Transverse colon (tissue), 4 donors: ENCODE results near the gene TAPBPL. TPM values are rescaled to one million over a fixed set of nuclear protein-coding genes. Genes with fewer than 3 reads are reported as not detected.

Experiments
- DNase-seq: peaks from one replicate; pipeline ENCODE4 v3.0.0-alpha.2; 2019
- H3K27ac ChIP-seq, 4 donors: fragments of 200-600 bp; sonication (generic); 2 replicates each; pipeline ENCODE4 v1.5.1; 2016 to 2018; ENCODE audit warnings: inconsistent platforms in 4 of 4
- H3K27me3 ChIP-seq: fragments of 200-600 bp; sonication (generic); 2 replicates; pipeline ENCODE4 v1.5.1; 2017; ENCODE audit warnings: inconsistent platforms
- H3K36me3 ChIP-seq, 4 donors: fragments of 200-600 bp; sonication (generic); 2 replicates each; pipeline ENCODE4 v1.5.1; 2017 to 2019; ENCODE audit warnings: inconsistent platforms in 4 of 4
- H3K4me1 ChIP-seq, 4 donors: fragments of 200-600 bp; sonication (generic); 2 replicates each; pipeline ENCODE4 v1.5.1; 2017 to 2020; ENCODE audit warnings: inconsistent platforms in 4 of 4
- H3K4me3 ChIP-seq, 4 donors: fragments of 200-600 bp; sonication (generic); 1 replicate in 1 of 4; 2 replicates in 3 of 4; pipeline versions ENCODE4 v1.5.1 to v1.6.1; 2017 to 2019; ENCODE audit warnings: inconsistent platforms in 4 of 4
- H3K9me3 ChIP-seq, 2 donors: fragments of 200-600 bp; sonication (generic); 2 replicates each; pipeline ENCODE4 v1.5.1; 2017 to 2019; ENCODE audit warnings: inconsistent platforms in 2 of 2
- CTCF ChIP-seq, 5 experiments: fragments of 200-600 bp in 3 of 5; fragments of 450-650 bp in 2 of 5; sonication (generic) in 3 of 5; IDR thresholded peaks; 1 replicate in 2 of 5; 2 replicates in 3 of 5; pipeline ENCODE4 v1.5.1; 2016 to 2017; ENCODE audit warnings: antibody characterized with exemption in 5 of 5, inconsistent platforms in 3 of 5, mild to moderate bottlenecking in 2 of 5, moderate library complexity in 1 of 5
- EP300 ChIP-seq: sonication (generic); formaldehyde crosslinking; IDR thresholded peaks from one replicate; pipeline ENCODE4 v1.6.1; 2017; ENCODE audit warnings: antibody characterized with exemption, low read depth
- POLR2A ChIP-seq: fragments of 450-650 bp; IDR thresholded peaks from one replicate; pipeline ENCODE4 v1.6.1; 2016; ENCODE audit warnings: antibody characterized with exemption, mild to moderate bottlenecking, moderate library complexity
- POLR2AphosphoS5 ChIP-seq, 3 donors: sonication (generic); formaldehyde crosslinking; IDR thresholded peaks; one replicate each; pipeline ENCODE4 v1.6.1; 2016; ENCODE audit warnings: antibody characterized with exemption in 3 of 3
- WGBS, 2 donors: methylation state at CpG; one replicate each; pipeline ENCODE4 v1.1.5; 2018; ENCODE audit warnings: low coverage in 1 of 2; 5-methylcytosine and 5-hydroxymethylcytosine counted together
- in situ Hi-C, 4 donors: fragments of 200-750 bp; cut with MboI; loops; one replicate each; pipeline versions ENCODE4 v1.15.0 to v1.15.1; 2017; ENCODE audit warnings: low sequenced_read_pairs in 3 of 4, low pct_ligation_motif_present in 1 of 4, low pct_unique_long_range_greater_than_20kb in 1 of 4
- intact Hi-C: fragments of 100-400 bp; cut with DNase I; formaldehyde crosslinking; loops from one replicate; pipeline ENCODE4 v1.15.1; 2023; ENCODE audit warnings: low total_unique reads
- total RNA-seq, 4 donors: library from RNA; depleted of rRNA; stranded (reverse); fragments of >200 nt; gene quantifications; one replicate each; pipeline ENCODE4 v1.1.0, GENCODE V29; 2016

The TAPBPL gene
- total RNA-seq, 4 donors from 2014 or later = 47.6 to 99.1 (median 79.3) TPM

GRCh38 chr12:6442836-6443235 is 9.0 kb upstream of the TAPBPL start:
- no peaks in the 10 kb centered on the region for H3K4me1 ChIP-seq
- H3K36me3 ChIP-seq = no peaks in the 10 kb centered on the region
- WGBS, 2 donors = 69 to 73% methylated on average over 5 to 9 of the region's 9 CpGs
- in situ Hi-C loops (loop anchor here in 1 of 4 donors (25.0 kb wide), 1 partner anchor 94 kb away; the partner anchor contains the start of gene GAPDH), intact Hi-C loops (no loop called here)
- peak overlapping the region; percentile 16 to 57 (median 49) for H3K27ac ChIP-seq
- H3K4me3 ChIP-seq = no peak overlapping the region
- H3K9me3 ChIP-seq = no peaks in the 10 kb centered on the region
- H3K27me3 ChIP-seq = no peaks in the 10 kb centered on the region
- DNase-seq = no peak
- no peak for TF ChIP-seq POLR2AphosphoS5 (IDR thresholded peaks at IDR 0.05)
- TF ChIP-seq POLR2A = no peak
- no peak for TF ChIP-seq CTCF (IDR thresholded peaks at IDR 0.05)
- TF ChIP-seq EP300 = no peak

DNA sequence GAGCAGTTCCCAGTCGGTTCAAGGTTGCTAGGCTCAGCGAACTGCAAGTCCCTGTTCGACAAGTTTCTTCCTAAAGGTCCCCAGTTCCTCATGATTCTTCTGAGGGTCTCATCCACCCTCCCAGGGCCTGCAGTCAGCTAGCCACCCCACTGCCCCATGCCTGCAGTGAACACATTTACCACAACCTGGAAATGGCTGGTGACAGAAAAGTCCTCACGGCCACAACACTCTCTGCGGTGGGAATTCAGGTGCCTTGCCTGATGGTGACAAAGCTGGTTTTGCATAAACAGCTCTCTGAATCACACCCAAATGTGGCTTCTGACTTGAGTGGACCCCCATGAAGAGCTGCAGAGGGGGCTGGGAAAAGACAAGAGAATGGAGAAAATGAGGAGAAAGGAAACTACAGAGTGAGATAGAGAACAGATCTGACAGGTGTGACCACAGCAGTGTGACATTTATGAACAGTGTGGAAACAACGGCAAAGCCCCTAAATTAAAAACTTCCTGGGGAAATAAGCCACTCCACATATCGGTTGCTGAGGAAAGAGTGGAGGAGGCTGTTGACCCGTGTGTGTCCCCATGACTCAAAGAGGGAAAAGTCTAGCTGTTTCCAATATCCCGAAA is 8.4 kb upstream of the TAPBPL start:
- intact Hi-C loops (no loop called here), in situ Hi-C loops (loop anchor here in 1 of 4 donors (25.0 kb wide), 1 partner anchor 94 kb away; the partner anchor contains the start of gene GAPDH)

GRCh38 chr12:6444031-6444430 is 7.8 kb upstream of the TAPBPL start:
- Histone ChIP-seq H3K36me3 (no peaks in the 10 kb centered on the region), H3K9me3 (no peaks in the 10 kb centered on the region), H3K27me3 (no peaks in the 10 kb centered on the region), H3K27ac (peak overlapping the region; percentile 38 to 81 (median 60)), H3K4me3 (no peak overlapping the region), H3K4me1 (no peaks in the 10 kb centered on the region)
- no peak for DNase-seq
- WGBS, 2 donors = 40 to 74% methylated on average over 1 to 4 of the region's 4 CpGs
- intact Hi-C loops (no loop called here), in situ Hi-C loops (loop anchor here in 1 of 4 donors (25.0 kb wide), 1 partner anchor 93 kb away; the partner anchor contains the start of gene GAPDH)
- TF ChIP-seq EP300 (no peak), POLR2A (no peak), CTCF (IDR thresholded peaks at IDR 0.05) (no peak), POLR2AphosphoS5 (IDR thresholded peaks at IDR 0.05) (no peak)

More for the DNA sequence above, 8.4 kb upstream of the TAPBPL start:
- peak overlapping the region; percentile 38 to 81 (median 60) for H3K27ac ChIP-seq
- 49 to 55% methylated on average over 3 to 9 of the region's 9 CpGs for WGBS, 2 donors
- no peaks in the 10 kb centered on the region for H3K9me3 ChIP-seq
- peak in 1 of 3 donors; percentile 9 for TF ChIP-seq POLR2AphosphoS5 (IDR thresholded peaks at IDR 0.05)
- TF ChIP-seq CTCF (IDR thresholded peaks at IDR 0.05) = no peak
- no peaks in the 10 kb centered on the region for H3K36me3 ChIP-seq
- H3K4me3 ChIP-seq = no peak overlapping the region
- no peaks in the 10 kb centered on the region for H3K4me1 ChIP-seq
- DNase-seq = no peak
- no peaks in the 10 kb centered on the region for H3K27me3 ChIP-seq

DNA sequence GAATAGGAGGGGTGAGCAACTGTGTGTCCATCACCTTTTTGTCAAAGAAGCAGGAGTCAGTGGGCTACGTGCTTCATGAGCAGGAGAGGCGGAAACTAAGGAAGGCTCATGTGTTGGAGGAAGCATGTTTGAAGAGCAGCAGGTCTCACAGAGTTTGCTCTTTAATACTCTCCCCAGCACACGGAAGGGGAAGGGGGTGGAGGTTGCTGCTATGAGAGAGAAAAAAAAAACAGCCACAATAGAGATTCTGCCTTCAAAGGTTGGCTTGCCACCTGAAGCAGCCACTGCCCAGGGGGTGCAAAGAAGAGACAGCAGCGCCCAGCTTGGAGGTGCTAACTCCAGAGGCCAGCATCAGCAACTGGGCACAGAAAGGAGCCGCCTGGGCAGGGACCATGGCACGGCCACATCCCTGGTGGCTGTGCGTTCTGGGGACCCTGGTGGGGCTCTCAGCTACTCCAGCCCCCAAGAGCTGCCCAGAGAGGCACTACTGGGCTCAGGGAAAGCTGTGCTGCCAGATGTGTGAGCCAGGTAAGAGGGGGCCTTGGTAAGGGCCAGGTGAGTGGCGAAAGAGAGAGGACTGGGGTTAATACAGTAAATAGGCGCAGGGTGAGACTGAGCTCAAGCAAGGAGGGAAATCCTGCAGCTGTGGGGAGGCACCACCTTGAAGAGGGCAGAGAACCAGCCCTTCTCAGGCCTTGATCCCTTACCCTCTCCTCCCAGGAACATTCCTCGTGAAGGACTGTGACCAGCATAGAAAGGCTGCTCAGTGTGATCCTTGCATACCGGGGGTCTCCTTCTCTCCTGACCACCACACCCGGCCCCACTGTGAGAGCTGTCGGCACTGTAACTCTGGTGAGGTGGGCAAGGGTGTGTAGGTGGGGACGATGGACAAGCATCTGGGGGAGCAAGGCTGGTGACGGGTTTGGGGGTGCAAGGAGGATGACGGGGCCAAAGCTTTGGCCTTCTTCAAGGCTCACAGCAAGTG is 6.8 kb upstream of the TAPBPL start, which contains the start of gene CD27:
Gene CD27 (plus strand): TSS at position 252 of the 985 bp plus-strand sequence. CDS start 141 bp downstream, at position 393.
- peak within 1 kb of the TSS; percentile 54 to 81 (median 64) for H3K27ac ChIP-seq
- TF ChIP-seq POLR2A = peak; percentile 23
- no peak for TF ChIP-seq EP300
- no peak for TF ChIP-seq CTCF (IDR thresholded peaks at IDR 0.05)
- TF ChIP-seq POLR2AphosphoS5 (IDR thresholded peaks at IDR 0.05) = peak in 1 of 3 donors; percentile 47
- H3K9me3 ChIP-seq = no peaks in the 10 kb centered on the region
- DNase-seq = no peak
- H3K4me1 ChIP-seq = peaks cover 0 to 4% (median 3%) of the 10 kb centered on the region in 4 donors
- peak within 1 kb of the TSS in 3 of 4 donors; percentile 5 to 36 (median 14) for H3K4me3 ChIP-seq
- intact Hi-C loops (no loop called here), in situ Hi-C loops (loop anchor here in 1 of 4 donors (25.0 kb wide), 1 partner anchor 92 kb away; the partner anchor contains the start of gene GAPDH)
- WGBS, 2 donors = 77 to 90% methylated on average over 6 to 16 of the region's 16 CpGs
- no peaks in the 10 kb centered on the region for H3K36me3 ChIP-seq
- no peaks in the 10 kb centered on the region for H3K27me3 ChIP-seq
